BJ (cell line): ENCODE data around the gene SORL1. TPM values are rescaled to one million over a fixed set of nuclear protein-coding genes. Genes with fewer than 3 reads are reported as not detected.

ENCODE experiments used
- CTCF ChIA-PET: fragments of 350-600 bp; formaldehyde crosslinking; extraction: SDS; loops from one replicate; lab custom pipeline; 2021; ENCODE audit warnings: antibody characterized with exemption, inconsistent platforms; lab: Yijun Ruan, JAX
- POLR2A ChIA-PET: fragments of 300-600 bp; sonication (Branson Sonifier 250); formaldehyde crosslinking; extraction: SDS; loops from one replicate; lab custom pipeline; 2021; ENCODE audit warnings: antibody characterized with exemption; lab: Charles Lee
- DNase-seq: peaks from one replicate; pipeline ENCODE4 v3.0.0-alpha.2; 2011; ENCODE audit warnings: low read depth
- H3K27me3 ChIP-seq: 2 replicates; pipeline ENCODE4 v1.6.0; 2011; ENCODE audit warnings: low read length; ENCODE audit not compliant: control insufficient read depth, insufficient read depth
- H3K36me3 ChIP-seq: 2 replicates; pipeline ENCODE4 v1.5.1; 2011; ENCODE audit warnings: low read length; ENCODE audit not compliant: control insufficient read depth, insufficient read depth
- H3K4me3 ChIP-seq: 2 replicates; pipeline ENCODE4 v1.5.1; 2011; ENCODE audit warnings: low read depth, mild to moderate bottlenecking, control low read depth, low read length
- polyA plus RNA-seq: library from polyadenylated mRNA; depleted of rRNA; stranded (reverse); fragments of >200 nt; gene quantifications from 2 replicates; pipeline ENCODE4 v1.2.3, GENCODE V29; 2011
- TF ChIP-seq, protein P1 (sequence below): IDR thresholded peaks from 2 replicates; pipeline ENCODE4 v1.5.1; 2011; ENCODE audit warnings: low read depth, mild to moderate bottlenecking, control low read depth, inconsistent platforms, low read length, moderate library complexity; ENCODE audit not compliant: insufficient read depth

SORL1 gene
- polyA plus RNA-seq, 1 experiment, result 1.4 TPM

DNA sequence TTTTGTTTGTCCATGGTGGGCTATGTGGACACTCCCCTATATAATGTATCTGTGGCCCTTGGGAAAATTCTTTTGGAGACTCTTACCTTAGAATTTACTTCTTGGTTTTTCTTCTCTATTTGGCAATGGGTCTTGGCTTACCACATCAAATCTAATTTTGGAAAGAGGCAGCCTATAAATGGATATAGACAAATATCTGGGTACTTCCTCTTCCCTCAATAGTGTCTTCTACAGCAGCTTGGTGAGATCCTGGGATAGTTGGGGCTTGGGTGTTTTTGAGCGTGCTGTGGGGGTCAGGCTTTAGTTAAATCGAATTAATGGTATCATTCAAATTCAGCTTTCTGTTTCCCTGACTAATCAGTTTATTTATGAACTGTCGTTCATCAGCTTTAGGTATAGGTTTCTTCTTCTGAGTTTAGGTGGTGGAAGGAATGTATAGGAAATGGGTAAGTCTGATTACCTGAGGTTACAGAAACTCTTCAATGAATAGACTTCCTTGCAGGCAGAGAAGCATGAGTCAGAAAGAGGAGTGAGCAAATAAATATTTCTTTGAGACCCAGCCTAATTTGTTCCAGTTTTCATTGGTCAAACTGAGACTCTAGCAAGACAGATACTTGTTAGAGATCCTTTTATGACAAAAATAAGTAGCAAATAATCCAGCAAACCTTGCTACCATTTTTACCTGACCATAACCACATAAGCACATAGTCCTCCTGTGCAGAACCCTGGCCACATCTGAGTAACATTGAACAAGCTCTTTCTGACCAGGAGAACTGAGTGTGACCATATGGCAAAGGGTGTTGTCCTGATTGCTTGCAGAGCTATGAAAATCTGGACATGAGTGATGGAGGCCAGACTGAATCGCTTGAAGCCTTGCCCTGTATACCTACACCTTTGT lies 69.3 kb downstream of the SORL1 start:
- ChIA-PET POLR2A (no interaction called here), CTCF (interaction anchor here (0.9 to 1.3 kb wide), 2 partner anchors 13 to 43 kb away, joined by 3 read pairs; no protein-coding TSS in a partner anchor)
- Histone ChIP-seq H3K27me3 (no peaks in the 10 kb centered on the region), H3K4me3 (no peak overlapping the region), H3K36me3 (no peaks in the 10 kb centered on the region)
- TF ChIP-seq, protein P1, sequence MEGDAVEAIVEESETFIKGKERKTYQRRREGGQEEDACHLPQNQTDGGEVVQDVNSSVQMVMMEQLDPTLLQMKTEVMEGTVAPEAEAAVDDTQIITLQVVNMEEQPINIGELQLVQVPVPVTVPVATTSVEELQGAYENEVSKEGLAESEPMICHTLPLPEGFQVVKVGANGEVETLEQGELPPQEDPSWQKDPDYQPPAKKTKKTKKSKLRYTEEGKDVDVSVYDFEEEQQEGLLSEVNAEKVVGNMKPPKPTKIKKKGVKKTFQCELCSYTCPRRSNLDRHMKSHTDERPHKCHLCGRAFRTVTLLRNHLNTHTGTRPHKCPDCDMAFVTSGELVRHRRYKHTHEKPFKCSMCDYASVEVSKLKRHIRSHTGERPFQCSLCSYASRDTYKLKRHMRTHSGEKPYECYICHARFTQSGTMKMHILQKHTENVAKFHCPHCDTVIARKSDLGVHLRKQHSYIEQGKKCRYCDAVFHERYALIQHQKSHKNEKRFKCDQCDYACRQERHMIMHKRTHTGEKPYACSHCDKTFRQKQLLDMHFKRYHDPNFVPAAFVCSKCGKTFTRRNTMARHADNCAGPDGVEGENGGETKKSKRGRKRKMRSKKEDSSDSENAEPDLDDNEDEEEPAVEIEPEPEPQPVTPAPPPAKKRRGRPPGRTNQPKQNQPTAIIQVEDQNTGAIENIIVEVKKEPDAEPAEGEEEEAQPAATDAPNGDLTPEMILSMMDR, result no peak
- DNase-seq, result no peak

DNA sequence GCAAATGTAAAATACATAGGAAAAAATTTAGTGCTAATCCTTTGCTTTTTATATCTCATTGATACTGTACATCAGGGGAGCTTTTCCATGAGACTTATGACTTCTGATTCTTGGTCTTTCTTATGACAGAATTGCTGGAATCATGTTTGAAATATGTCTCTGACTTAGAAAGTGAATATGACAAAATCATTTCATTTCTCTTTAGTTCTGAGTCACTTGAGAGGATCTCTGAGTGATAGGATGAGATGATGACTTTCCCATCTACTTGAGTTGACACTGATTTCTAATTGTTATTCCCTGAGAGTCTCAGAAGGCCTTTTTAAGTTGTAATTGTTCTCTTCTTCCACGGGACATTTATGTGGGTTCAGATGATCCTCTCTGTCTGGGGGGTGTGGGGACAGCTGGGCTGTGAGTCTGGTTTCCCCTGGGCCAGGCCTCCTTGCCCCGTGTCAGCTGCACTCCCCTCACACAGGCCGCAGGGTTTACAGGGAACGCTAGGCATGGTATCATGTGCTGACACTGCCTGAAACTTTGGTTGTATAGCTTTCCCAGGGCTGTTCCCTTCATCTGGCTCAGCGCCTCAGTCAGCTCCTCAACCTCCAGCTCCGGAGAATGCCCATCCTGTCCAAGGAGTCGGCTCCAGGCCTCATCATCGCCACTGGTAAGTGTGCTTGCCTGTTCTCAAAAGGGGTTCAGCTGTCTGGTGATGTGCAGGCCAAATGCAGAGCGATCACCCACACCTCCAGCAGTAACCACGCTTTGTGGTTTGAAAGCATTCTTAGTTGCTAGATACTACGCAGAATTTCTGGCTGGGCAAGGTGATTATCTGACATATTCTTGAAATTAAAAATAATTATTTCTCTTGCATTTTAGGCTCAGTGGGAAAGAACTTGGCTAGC lies 70.2 kb downstream of the SORL1 start:
- H3K36me3 ChIP-seq, result no peaks in the 10 kb centered on the region
- H3K4me3 ChIP-seq, result no peak overlapping the region
- TF ChIP-seq, protein P1, result no peak
- CTCF ChIA-PET, result interaction anchor here (0.9 to 1.3 kb wide), 2 partner anchors 12 to 42 kb away, joined by 3 read pairs; no protein-coding TSS in a partner anchor
- POLR2A ChIA-PET, result no interaction called here
- H3K27me3 ChIP-seq, result no peaks in the 10 kb centered on the region
- no peak for DNase-seq

DNA sequence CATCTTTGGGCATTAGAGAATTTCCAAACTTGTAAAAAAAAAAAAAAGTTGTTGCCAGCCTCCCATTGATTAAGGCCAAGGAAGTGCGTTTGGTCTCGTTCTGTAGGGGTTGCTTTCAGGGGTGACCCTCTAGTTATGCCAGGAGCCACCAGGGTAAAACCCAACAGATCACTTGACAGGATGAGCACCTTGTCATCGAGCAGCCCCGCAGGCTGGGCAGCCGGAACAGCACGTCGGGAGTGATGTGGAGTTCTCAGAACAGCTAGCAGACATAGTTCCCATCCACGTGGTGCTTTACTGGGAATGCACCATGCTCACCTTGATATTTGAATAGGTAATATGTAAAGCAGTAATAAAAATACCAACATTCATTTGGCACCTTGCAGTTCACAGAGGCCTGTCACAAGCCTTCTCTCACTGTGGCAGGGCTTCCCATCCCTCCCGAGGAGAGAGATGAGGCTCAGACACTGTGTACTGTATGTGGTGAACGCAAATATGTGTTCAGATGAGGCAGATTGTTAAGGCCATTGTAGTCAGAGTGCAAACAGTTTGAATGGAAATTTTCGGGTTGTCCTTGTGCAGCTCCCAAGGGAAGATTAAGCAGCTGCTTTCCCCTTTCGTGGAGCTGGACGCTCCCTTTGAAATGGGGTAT lies 71.6 kb downstream of the SORL1 start:
- DNase-seq, result no peak
- H3K36me3 ChIP-seq, result no peaks in the 10 kb centered on the region
- ChIA-PET CTCF (interaction anchor here (0.6 kb wide), 1 partner anchor 209 kb away, joined by 3 read pairs; no protein-coding TSS in a partner anchor), POLR2A (no interaction called here)
- H3K27me3 ChIP-seq, result no peaks in the 10 kb centered on the region
- no peak overlapping the region for H3K4me3 ChIP-seq
- TF ChIP-seq, protein P1, result no peak

DNA sequence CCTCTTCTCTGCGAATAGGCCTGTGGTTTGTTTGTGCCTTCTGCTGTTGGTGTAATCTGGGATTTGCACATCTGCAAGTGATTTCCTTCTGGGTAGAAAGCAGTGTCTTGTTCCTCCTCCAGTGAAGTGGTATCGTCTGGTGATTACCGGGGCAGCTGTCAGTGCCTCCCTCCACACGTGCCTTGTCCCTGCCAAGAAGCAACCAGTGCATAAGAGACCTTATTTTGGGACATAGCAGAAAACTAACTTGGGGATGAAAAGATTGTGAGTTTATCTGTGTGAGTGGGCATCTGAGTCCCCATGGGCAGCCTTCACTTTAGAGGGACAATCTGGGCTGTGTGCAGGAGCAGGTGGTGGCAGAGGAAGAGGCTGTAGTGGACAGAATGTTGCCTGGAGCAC lies 72.1 kb downstream of the SORL1 start:
- ChIA-PET POLR2A (no interaction called here), CTCF (no interaction called here)
- no peak for DNase-seq
- no peaks in the 10 kb centered on the region for H3K27me3 ChIP-seq
- no peak overlapping the region for H3K4me3 ChIP-seq
- TF ChIP-seq, protein P1, result no peak
- no peaks in the 10 kb centered on the region for H3K36me3 ChIP-seq

DNA sequence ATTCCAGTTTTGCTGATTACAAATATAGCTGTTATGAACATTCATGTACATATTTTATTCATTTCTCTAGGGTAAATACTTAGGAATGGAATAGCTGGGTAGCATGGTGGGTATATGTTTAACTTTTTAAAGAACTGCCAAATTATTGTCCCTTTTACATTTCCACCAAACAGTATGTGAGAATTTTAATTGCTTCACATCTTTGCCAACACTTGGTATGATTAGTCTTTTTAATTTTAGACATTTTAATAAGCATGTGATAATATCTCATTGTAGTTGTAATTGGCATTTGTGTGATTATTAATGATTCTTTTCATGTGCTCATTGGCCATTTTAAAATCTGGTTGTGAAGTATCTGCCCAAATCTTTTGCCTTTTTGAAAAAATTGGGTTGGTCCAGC lies 73.3 kb downstream of the SORL1 start:
- TF ChIP-seq, protein P1, result no peak
- CTCF ChIA-PET, result no interaction called here
- no peaks in the 10 kb centered on the region for H3K36me3 ChIP-seq
- H3K27me3 ChIP-seq, result no peaks in the 10 kb centered on the region
- no peak overlapping the region for H3K4me3 ChIP-seq
- DNase-seq, result no peak
- POLR2A ChIA-PET, result no interaction called here
